Parathyroid adenoma (tissue), 2 donors: Measurements from ENCODE around the gene CDH11.

Experiments used
- H2AFZ ChIP-seq: fragments of 300-600 bp; sonication (generic); one replicate; pipeline ENCODE4 v1.7.0; 2017; ENCODE audit warnings: antibody characterized with exemption, mild to moderate bottlenecking
- H3K27ac ChIP-seq: fragments of 300-600 bp; sonication (generic); one replicate; pipeline ENCODE4 v1.7.0; 2017
- H3K27me3 ChIP-seq: fragments of 300-600 bp; sonication (generic); one replicate; pipeline ENCODE4 v1.7.0; 2017; ENCODE audit warnings: low read length; ENCODE audit not compliant: control insufficient read depth, insufficient read depth
- H3K36me3 ChIP-seq: fragments of 300-600 bp; sonication (generic); one replicate; pipeline ENCODE4 v1.7.0; 2017; ENCODE audit warnings: low read length; ENCODE audit not compliant: control insufficient read depth, insufficient read depth
- H3K4me1 ChIP-seq: fragments of 300-600 bp; sonication (generic); one replicate; pipeline ENCODE4 v1.7.0; 2017; ENCODE audit warnings: control low read depth
- H3K4me2 ChIP-seq: fragments of 300-600 bp; sonication (generic); one replicate; pipeline ENCODE4 v1.7.0; 2017; ENCODE audit warnings: low read length
- H3K4me3 ChIP-seq: fragments of 300-600 bp; sonication (generic); one replicate; pipeline ENCODE4 v1.7.0; 2017; ENCODE audit warnings: low read depth, low read length
- H3K79me2 ChIP-seq: fragments of 300-600 bp; sonication (generic); one replicate; pipeline ENCODE4 v1.7.0; 2017; ENCODE audit warnings: control low read depth
- H3K9ac ChIP-seq: fragments of 300-600 bp; sonication (generic); one replicate; pipeline ENCODE4 v1.7.0; 2017; ENCODE audit warnings: mild to moderate bottlenecking
- H3K9me3 ChIP-seq: fragments of 300-600 bp; sonication (generic); one replicate; pipeline ENCODE4 v1.7.0; 2017; ENCODE audit warnings: low read length; ENCODE audit not compliant: control insufficient read depth
- TF ChIP-seq, protein P1 (sequence below): fragments of 300-600 bp; sonication (generic); IDR thresholded peaks from one replicate; pipeline ENCODE4 v1.7.0; 2017; ENCODE audit warnings: antibody characterized with exemption, mild to moderate bottlenecking
- donor health status: primary hyperparathyroidism.

The CDH11 gene

DNA sequence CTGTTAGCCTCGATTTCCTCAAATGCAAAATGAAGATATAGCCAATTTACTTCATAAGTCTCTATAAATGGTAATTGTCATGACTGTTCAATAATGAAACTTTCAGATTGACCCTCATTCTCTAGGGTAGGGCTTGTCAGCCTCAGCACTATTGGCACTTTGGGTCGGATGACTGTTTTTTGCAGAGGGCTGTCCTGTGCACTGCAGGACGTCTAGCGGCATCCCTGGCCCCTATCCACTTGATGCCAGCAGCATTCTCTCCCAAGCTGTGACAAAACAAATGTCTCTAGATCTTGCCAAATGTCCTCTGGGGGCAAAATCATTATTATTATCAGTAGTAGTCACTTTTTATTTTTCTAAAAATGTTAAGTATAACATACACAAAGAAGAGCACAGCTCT, 24.6 kb downstream of the CDH11 start:
- Histone ChIP-seq H3K4me3 (no peak overlapping the region), H3K4me1 (no peaks in the 10 kb centered on the region), H3K27me3 (no peaks in the 10 kb centered on the region), H3K9ac (no peak overlapping the region), H3K79me2 (no peaks in the 10 kb centered on the region), H3K36me3 (no peaks in the 10 kb centered on the region), H3K27ac (no peak overlapping the region), H2AFZ (no peak overlapping the region), H3K4me2 (no peak overlapping the region), H3K9me3 (no peaks in the 10 kb centered on the region)
- TF ChIP-seq, protein P1, sequence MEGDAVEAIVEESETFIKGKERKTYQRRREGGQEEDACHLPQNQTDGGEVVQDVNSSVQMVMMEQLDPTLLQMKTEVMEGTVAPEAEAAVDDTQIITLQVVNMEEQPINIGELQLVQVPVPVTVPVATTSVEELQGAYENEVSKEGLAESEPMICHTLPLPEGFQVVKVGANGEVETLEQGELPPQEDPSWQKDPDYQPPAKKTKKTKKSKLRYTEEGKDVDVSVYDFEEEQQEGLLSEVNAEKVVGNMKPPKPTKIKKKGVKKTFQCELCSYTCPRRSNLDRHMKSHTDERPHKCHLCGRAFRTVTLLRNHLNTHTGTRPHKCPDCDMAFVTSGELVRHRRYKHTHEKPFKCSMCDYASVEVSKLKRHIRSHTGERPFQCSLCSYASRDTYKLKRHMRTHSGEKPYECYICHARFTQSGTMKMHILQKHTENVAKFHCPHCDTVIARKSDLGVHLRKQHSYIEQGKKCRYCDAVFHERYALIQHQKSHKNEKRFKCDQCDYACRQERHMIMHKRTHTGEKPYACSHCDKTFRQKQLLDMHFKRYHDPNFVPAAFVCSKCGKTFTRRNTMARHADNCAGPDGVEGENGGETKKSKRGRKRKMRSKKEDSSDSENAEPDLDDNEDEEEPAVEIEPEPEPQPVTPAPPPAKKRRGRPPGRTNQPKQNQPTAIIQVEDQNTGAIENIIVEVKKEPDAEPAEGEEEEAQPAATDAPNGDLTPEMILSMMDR: no peak

DNA sequence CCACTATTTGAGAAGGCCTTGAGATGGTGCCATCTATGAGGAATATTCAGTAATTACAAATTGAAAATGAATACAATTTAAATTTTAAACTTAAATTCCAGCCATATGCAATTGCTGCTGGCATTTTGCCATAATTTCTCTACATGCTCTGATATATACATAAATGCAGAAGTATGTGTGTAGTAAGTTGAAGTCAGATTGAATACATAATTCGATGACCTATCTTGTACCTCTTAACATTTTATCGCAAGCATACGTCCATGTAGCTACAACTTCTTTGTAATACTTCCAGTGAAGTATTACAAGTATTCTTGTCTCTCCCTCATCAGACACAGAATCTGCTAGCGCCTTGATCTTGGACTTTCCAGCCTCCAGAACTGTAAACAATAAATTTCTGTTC, 26.0 kb downstream of the CDH11 start:
- Histone ChIP-seq H3K27me3 (no peaks in the 10 kb centered on the region), H3K4me3 (no peak overlapping the region), H3K36me3 (no peaks in the 10 kb centered on the region), H2AFZ (no peak overlapping the region), H3K27ac (no peak overlapping the region), H3K9ac (no peak overlapping the region), H3K79me2 (no peaks in the 10 kb centered on the region), H3K4me1 (no peaks in the 10 kb centered on the region), H3K4me2 (no peak overlapping the region), H3K9me3 (no peaks in the 10 kb centered on the region)
- TF ChIP-seq, protein P1: no peak

DNA sequence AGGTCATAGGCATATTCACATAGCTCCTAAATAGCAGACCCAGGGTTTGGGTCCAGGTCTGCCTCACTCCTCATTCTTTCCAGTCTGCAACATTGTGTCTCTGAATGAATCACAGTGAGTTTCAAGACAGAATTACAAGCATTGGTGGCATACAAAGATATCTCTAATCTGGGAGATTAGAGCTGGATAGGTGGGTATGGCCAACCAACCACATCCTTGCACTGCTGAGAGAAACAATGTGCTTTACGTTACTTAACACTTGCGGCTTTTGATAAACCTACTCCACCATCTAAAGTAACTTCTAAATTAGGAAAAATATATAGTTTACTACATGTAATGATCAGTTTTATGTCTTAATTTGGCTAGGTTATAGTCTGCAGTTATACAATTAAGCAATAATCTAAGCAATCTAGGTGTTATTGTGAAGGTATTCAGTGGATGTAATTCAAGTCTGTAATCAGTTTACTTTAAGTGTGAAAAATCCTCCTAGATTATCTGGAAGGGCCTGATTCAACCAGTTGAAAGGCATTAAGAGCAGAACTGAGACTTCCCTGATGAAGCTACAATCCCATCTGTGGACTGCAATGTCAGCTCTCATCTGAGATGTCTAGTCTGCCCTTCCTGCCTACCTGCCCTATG, 26.7 kb downstream of the CDH11 start:
- TF ChIP-seq, protein P1: no peak
- Histone ChIP-seq H3K4me2 (no peak overlapping the region), H3K9me3 (no peaks in the 10 kb centered on the region), H3K27ac (no peak overlapping the region), H3K79me2 (no peaks in the 10 kb centered on the region), H2AFZ (no peak overlapping the region), H3K36me3 (no peaks in the 10 kb centered on the region), H3K4me3 (no peak overlapping the region), H3K4me1 (no peaks in the 10 kb centered on the region), H3K9ac (no peak overlapping the region), H3K27me3 (no peaks in the 10 kb centered on the region)

DNA sequence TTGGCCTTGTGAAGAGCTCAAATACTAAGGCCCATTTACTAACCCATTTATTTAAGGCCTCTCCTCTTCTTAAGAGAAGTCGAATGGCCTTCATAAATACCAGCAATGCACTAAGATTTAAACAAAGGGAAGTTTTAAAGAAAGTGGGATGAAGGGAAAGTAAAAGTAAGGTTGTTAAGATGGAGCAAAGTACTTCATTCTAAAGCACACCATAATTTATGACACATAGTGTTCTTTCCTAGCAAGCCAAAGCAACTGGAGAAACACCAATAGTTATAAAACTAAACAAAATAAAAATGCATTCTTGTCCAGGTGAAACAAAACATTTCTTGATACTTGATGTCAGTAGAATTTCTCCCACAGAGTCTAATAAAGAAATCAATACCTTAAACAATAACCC, 27.9 kb downstream of the CDH11 start:
- H3K9ac ChIP-seq: no peak overlapping the region
- H3K9me3 ChIP-seq: no peaks in the 10 kb centered on the region
- no peak overlapping the region for H3K4me2 ChIP-seq
- no peak overlapping the region for H3K27ac ChIP-seq
- H3K4me1 ChIP-seq: no peaks in the 10 kb centered on the region
- H3K4me3 ChIP-seq: no peak overlapping the region
- H3K36me3 ChIP-seq: no peaks in the 10 kb centered on the region
- TF ChIP-seq, protein P1: no peak
- H3K27me3 ChIP-seq: no peaks in the 10 kb centered on the region
- no peak overlapping the region for H2AFZ ChIP-seq
- H3K79me2 ChIP-seq: no peaks in the 10 kb centered on the region

DNA sequence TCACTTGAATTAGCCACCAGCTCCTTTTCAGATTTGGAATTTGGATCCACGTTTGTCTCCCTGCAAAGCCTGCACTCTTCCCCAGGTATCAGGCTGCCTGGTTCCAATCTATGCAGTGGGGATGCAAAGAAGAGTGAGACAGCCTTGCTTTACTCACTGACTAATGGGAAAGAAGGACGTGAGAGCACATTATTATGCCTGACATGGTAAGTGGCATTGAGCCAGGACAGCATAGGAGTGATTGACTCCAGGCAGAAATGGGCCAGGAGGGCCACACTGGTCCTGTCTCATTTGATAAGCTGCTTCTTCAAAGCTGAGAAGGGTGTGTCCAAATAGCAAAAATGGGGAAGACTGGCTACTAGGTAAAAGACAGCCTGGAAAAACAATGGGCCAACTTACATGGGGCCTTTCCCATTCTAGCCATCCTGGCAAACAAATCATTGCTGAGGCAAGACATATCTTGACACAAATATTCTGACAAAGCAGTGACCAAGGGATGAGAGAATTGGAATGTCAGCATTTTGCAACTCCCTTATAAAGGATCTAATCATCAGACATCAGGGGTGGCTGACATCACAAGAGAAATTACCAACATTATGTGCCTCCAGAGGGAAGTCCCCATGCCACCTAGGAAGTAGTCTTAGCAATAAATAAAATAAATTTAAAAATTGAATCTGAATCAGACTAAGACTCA, 38.6 kb downstream of the CDH11 start:
- TF ChIP-seq, protein P1: no peak
- H3K27me3 ChIP-seq: no peaks in the 10 kb centered on the region

More for the DNA sequence above, 38.6 kb downstream of the CDH11 start:
- Histone ChIP-seq H3K4me2 (no peak overlapping the region), H3K36me3 (no peaks in the 10 kb centered on the region), H3K4me1 (no peaks in the 10 kb centered on the region), H3K79me2 (no peaks in the 10 kb centered on the region), H2AFZ (no peak overlapping the region), H3K27ac (no peak overlapping the region), H3K4me3 (no peak overlapping the region), H3K9me3 (no peaks in the 10 kb centered on the region), H3K9ac (no peak overlapping the region)
